Psoas muscle (tissue), 8 donors: Measurements from ENCODE around the gene CDC42SE2. TPM values are rescaled to one million over a fixed set of nuclear protein-coding genes. Genes with fewer than 3 reads are reported as not detected.

ENCODE experiments used
- ATAC-seq, 4 donors: fragments of 200-7000 bp; cut with Tn5 transposase; one replicate each; pipeline ENCODE4 v1.9.1; 2020; ENCODE audit warnings: moderate library complexity in 3 of 4, mild to moderate bottlenecking in 2 of 4
- DNase-seq, 2 donors: peaks; one replicate each; pipeline ENCODE4 v3.0.0-alpha.2; 2020
- H3K27ac ChIP-seq: fragments of 200-600 bp; one replicate; pipeline ENCODE4 v1.8.0; 2022
- H3K27me3 ChIP-seq, 3 donors: fragments of 200-600 bp in 1 of 3; one replicate each; pipeline versions ENCODE4 v1.6.1 to v1.8.0; 2013 to 2022; ENCODE audit warnings: low read length in 2 of 3, mild to moderate bottlenecking in 2 of 3, moderate library complexity in 1 of 3; ENCODE audit not compliant: insufficient read depth in 3 of 3
- H3K36me3 ChIP-seq, 2 donors: fragments of 200-600 bp in 1 of 2; one replicate each; pipeline versions ENCODE4 v1.6.1 to v1.8.0; 2013 to 2022; ENCODE audit warnings: low read depth in 1 of 2, mild to moderate bottlenecking in 1 of 2, moderate library complexity in 1 of 2; ENCODE audit not compliant: insufficient read depth in 1 of 2
- H3K4me1 ChIP-seq: fragments of 200-600 bp; one replicate; pipeline ENCODE4 v1.8.0; 2022
- H3K4me3 ChIP-seq: fragments of 200-600 bp; one replicate; pipeline ENCODE4 v1.8.0; 2022; ENCODE audit warnings: mild to moderate bottlenecking
- H3K9me3 ChIP-seq: fragments of 200-600 bp; one replicate; pipeline ENCODE4 v1.8.0; 2022
- whole genome bisulfite sequencing, 3 donors: extraction: QIAGEN DNeasy Blood & Tissue Kit; methylation state at CpG; one replicate each; pipeline versions ENCODE4 v1.1.6 to v1.1.7; 2013; 5-methylcytosine and 5-hydroxymethylcytosine counted together
- intact Hi-C, 2 donors: fragments of 100-400 bp; cut with DNase I; formaldehyde crosslinking; loops; one replicate each; pipeline versions ENCODE4 v1.11.0 to v1.14.2; 2022
- polyA plus RNA-seq, 3 donors: library from polyadenylated mRNA; stranded (reverse); fragments of 200-250 nt; gene quantifications; one replicate each; pipeline ENCODE4 v1.2.3, GENCODE V29; 2013
- total RNA-seq, 4 donors: library from RNA; stranded (reverse); fragmentation: NEBNext Ultra II Directional in 2 of 4; extraction: Animal tissue kit (Norgen Biotek cat#: 25700) in 2 of 4; gene quantifications; one replicate each; pipeline versions ENCODE4 v1.2.1 to v1.2.4, GENCODE V29; 2021 to 2023
- TF ChIP-seq, protein P1 (sequence below): fragments of 200-600 bp; IDR thresholded peaks from one replicate; pipeline ENCODE4 v1.8.0; 2022; ENCODE audit warnings: antibody characterized with exemption
- donor health status: healthy with polysubstance abuse.
- donor health status: DM: no; HTN: no; CAD: no; lungs with moderate emphysema.
- donor health status: Bipolar disorder and iron deficiency.
- donor health status: healthy.
- donor health status: DM: yes; HTN: yes; CAD: no.
- donor health status: DM: no; HTN: no; CAD: no.
- donor health status: DM: no; HTN: no; CAD: no.
- donor health status: DM: yes; HTN: yes; CAD: no.

The CDC42SE2 gene
- total and polyA plus RNA-seq, 7 donors: 8.5 to 39.2 (median 10.5) TPM

DNA sequence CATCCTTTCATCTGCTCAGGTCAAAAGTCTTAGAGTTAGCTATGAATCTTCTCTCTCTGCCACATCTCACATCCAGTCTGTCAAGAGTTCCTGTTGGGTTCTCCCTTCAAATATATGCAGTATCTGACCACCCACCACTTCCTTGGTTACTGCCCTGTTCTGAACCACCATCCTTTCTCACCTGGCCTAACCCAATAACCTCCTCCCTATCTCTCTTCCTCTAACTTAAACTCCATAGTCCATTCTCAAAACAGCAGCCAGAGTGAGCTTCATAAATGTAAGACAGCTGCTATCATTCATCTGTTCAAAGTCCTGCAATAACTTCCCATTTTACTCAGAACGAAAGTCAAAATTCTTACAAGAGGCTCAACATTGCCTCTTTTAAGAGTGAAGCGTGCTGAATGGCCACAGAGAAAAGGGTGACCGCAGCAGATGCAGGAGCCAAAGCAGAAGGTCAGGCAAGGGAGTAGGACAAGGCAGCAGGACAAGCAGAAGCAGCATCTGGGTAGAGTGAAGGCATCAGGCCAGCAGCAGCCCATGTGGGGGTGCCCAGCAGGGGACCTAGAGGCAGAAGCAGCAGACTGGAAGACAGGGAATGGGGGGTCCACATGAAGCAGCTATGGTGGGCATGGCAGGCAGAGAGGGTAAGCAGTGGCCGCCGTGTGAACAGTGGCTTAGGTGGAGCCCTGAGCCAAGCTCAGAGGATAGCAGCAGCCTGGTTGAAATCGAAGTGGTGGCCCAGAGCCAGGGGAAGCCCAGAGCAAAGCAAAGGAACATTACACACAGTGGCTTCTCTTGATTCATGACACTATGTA lies 39.3 kb upstream of the CDC42SE2 start:
- intact Hi-C loops: no loop called here
- ATAC-seq (no peak), DNase-seq (peak; percentile 18 to 48)
- no peak overlapping the region for H3K4me3 ChIP-seq
- TF ChIP-seq, protein P1, sequence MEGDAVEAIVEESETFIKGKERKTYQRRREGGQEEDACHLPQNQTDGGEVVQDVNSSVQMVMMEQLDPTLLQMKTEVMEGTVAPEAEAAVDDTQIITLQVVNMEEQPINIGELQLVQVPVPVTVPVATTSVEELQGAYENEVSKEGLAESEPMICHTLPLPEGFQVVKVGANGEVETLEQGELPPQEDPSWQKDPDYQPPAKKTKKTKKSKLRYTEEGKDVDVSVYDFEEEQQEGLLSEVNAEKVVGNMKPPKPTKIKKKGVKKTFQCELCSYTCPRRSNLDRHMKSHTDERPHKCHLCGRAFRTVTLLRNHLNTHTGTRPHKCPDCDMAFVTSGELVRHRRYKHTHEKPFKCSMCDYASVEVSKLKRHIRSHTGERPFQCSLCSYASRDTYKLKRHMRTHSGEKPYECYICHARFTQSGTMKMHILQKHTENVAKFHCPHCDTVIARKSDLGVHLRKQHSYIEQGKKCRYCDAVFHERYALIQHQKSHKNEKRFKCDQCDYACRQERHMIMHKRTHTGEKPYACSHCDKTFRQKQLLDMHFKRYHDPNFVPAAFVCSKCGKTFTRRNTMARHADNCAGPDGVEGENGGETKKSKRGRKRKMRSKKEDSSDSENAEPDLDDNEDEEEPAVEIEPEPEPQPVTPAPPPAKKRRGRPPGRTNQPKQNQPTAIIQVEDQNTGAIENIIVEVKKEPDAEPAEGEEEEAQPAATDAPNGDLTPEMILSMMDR: no peak
- H3K36me3 ChIP-seq: no peaks in the 10 kb centered on the region
- H3K27me3 ChIP-seq: no peaks in the 10 kb centered on the region
- no peak overlapping the region for H3K27ac ChIP-seq
- no peaks in the 10 kb centered on the region for H3K9me3 ChIP-seq
- 57 to 71% (median 66%) methylated on average over 6 of the region's 6 CpGs for WGBS, 3 donors
- H3K4me1 ChIP-seq: no peaks in the 10 kb centered on the region

DNA sequence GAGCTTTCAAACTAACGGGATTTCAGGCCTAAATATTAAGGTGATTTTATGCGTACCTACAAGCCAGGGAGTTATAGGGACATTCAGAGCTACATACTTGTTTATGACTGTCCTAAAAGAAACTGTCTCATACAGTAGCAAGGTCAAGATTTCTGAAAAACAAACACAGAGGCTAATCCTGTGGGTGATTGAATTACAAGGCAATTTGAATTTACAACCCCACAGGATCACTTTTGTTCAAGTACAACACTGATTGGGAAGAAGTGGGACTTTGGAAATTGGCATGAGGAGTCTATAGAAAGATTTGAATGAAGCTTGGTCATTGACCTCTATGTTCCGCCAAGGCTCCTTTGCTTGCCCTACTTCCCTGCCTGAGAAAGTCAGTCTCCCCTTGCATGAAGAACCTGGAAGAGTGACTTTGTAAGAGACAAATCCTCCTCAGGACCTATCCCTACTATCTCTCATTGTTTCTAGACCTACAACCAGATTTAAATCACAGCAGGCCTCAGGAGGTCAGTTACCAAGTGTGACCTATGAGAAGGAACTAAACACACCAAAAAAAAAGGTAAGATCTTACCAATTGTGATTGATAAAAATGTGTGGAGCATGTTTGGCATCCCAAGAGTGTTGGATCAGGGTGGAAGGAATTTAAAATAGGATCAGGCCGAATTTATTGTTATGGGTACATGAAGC lies 38.4 kb upstream of the CDC42SE2 start:
- 75 to 88% (median 81%) methylated on average over 4 of the region's 4 CpGs for WGBS, 3 donors
- H3K27ac ChIP-seq: no peak overlapping the region

DNA sequence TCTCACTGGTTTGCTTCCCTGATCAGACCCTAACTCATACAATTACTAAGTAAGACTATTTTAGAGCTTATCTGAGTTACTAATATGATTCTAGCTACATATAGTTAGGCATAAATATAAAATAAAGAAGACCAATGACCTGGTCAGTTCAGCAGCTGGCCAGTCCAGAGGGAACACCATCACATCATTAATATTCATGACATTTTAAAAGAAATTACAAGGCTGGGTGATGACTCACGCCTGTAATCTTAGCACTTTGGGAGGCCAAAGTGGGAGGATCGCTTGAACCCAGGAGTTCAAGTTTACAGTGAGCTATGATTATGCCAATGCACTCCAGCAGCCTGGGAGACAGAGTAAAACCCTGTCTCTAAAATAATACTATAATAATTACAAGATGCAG lies 37.0 kb upstream of the CDC42SE2 start:
- intact Hi-C loops: no loop called here
- ATAC-seq (no peak), DNase-seq (no peak)
- H3K27me3 ChIP-seq: no peaks in the 10 kb centered on the region
- H3K4me1 ChIP-seq: no peaks in the 10 kb centered on the region
- WGBS, 3 donors: 91 to 92% (median 92%) methylated on average over 2 of the region's 2 CpGs
- H3K27ac ChIP-seq: no peak overlapping the region
- no peak overlapping the region for H3K4me3 ChIP-seq
- no peaks in the 10 kb centered on the region for H3K36me3 ChIP-seq
- TF ChIP-seq, protein P1: no peak
- H3K9me3 ChIP-seq: no peaks in the 10 kb centered on the region

More for the DNA sequence above, 38.4 kb upstream of the CDC42SE2 start:
- no peak for ATAC-seq
- Histone ChIP-seq H3K36me3 (no peaks in the 10 kb centered on the region), H3K9me3 (no peaks in the 10 kb centered on the region), H3K4me3 (no peak overlapping the region), H3K4me1 (no peaks in the 10 kb centered on the region), H3K27me3 (no peaks in the 10 kb centered on the region)
- intact Hi-C loops: no loop called here
- TF ChIP-seq, protein P1: no peak
- no peak for DNase-seq

DNA sequence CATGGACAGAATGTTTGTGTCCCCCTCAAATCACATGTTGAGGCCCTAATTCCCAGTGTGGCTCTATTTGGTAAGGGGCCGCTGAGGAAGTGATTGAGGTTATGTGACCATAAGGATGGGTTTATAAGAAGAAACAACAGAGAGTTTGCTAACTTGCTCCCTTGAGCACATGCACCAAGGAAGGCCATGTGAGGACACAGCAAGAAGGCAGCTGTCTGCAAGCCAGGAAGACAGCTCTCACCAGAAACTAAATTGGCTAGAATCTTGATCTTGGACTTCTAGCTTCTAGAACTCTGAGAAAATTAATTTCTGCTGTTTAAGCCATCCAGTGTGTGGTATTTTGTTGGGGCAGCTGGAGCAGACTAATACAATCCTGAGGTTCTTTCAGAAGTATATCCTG lies 35.2 kb upstream of the CDC42SE2 start:
- DNase-seq: no peak
- no peak for ATAC-seq
- no peak overlapping the region for H3K27ac ChIP-seq
- TF ChIP-seq, protein P1: no peak
- WGBS, 3 donors: 74 to 83% (median 79%) methylated on average over 1 of the region's 1 CpG
- intact Hi-C loops: no loop called here
- H3K4me3 ChIP-seq: no peak overlapping the region
- no peaks in the 10 kb centered on the region for H3K9me3 ChIP-seq
- H3K4me1 ChIP-seq: no peaks in the 10 kb centered on the region
- H3K36me3 ChIP-seq: no peaks in the 10 kb centered on the region
- no peaks in the 10 kb centered on the region for H3K27me3 ChIP-seq
